GM23338 (cell line): Measurements from ENCODE around the gene PDCD7. TPM values are rescaled to one million over a fixed set of nuclear protein-coding genes. Genes with fewer than 3 reads are reported as not detected.

Experiments used
- ATAC-seq: fragments of 200-7000 bp; cut with Tn5 transposase; 3 replicates; pipeline ENCODE4 v1.9.1; 2020
- DNase-seq: peaks from one replicate; pipeline ENCODE4 v3.0.0-alpha.2; 2015; ENCODE audit warnings: low spot score
- H2AFZ ChIP-seq: fragments of 200-600 bp; sonication (generic); 2 replicates; pipeline ENCODE4 v1.8.0; 2016; ENCODE audit warnings: antibody characterized with exemption, mild to moderate bottlenecking, moderate library complexity
- H3F3A ChIP-seq: fragments of 200-600 bp; sonication (generic); replicated peaks from 2 replicates; pipeline ENCODE4 v1.8.0; 2017; ENCODE audit warnings: antibody characterized with exemption, mixed run types, low read depth
- H3K27ac ChIP-seq: fragments of 200-600 bp; sonication (generic); 2 replicates; pipeline ENCODE4 v1.6.1; 2016; ENCODE audit warnings: low read depth
- H3K27me3 ChIP-seq: fragments of 200-600 bp; sonication (generic); 2 replicates; pipeline ENCODE4 v1.8.0; 2016; ENCODE audit warnings: mild to moderate bottlenecking, mixed run types, moderate library complexity; ENCODE audit not compliant: insufficient read depth
- H3K36me3 ChIP-seq: fragments of 200-600 bp; sonication (generic); 2 replicates; pipeline ENCODE4 v1.8.0; 2016; ENCODE audit warnings: mild to moderate bottlenecking; ENCODE audit not compliant: insufficient read depth
- H3K4me1 ChIP-seq: fragments of 200-600 bp; sonication (generic); 2 replicates; pipeline ENCODE4 v1.8.0; 2016; ENCODE audit warnings: mild to moderate bottlenecking, moderate library complexity; ENCODE audit not compliant: insufficient read depth
- H3K4me2 ChIP-seq: fragments of 200-600 bp; sonication (generic); 2 replicates; pipeline ENCODE4 v1.7.1; 2017; ENCODE audit warnings: mixed run types
- H3K4me3 ChIP-seq: fragments of 200-600 bp; sonication (generic); 2 replicates; pipeline ENCODE4 v1.6.1; 2016; ENCODE audit warnings: mixed run types
- H3K79me2 ChIP-seq: fragments of 200-600 bp; sonication (generic); replicated peaks from 2 replicates; pipeline ENCODE4 v1.8.0; 2017; ENCODE audit warnings: mild to moderate bottlenecking; ENCODE audit not compliant: insufficient read depth
- H3K9me2 ChIP-seq: fragments of 200-600 bp; sonication (generic); 2 replicates; pipeline ENCODE4 v1.8.0; 2017; ENCODE audit not compliant: insufficient read depth
- H4K20me1 ChIP-seq: fragments of 200-600 bp; sonication (generic); replicated peaks from 2 replicates; pipeline ENCODE4 v1.8.0; 2017; ENCODE audit warnings: mild to moderate bottlenecking; ENCODE audit not compliant: insufficient read depth
- H3K27ac Mint-ChIP-seq: 2 replicates; pipeline ENCODE4 v1.8.0; 2020; ENCODE audit warnings: inconsistent platforms, mild to moderate bottlenecking, moderate library complexity, mixed read lengths
- H3K27me3 Mint-ChIP-seq: 3 replicates; pipeline ENCODE4 v1.8.0; 2022; ENCODE audit warnings: low read depth, mild to moderate bottlenecking, moderate library complexity, mixed read lengths, inconsistent platforms; ENCODE audit not compliant: insufficient read depth, poor library complexity
- H3K36me3 Mint-ChIP-seq: 3 replicates; pipeline ENCODE4 v1.8.0; 2021; ENCODE audit warnings: low read depth, mild to moderate bottlenecking, inconsistent platforms, moderate library complexity, mixed read lengths
- H3K4me1 Mint-ChIP-seq: 3 replicates; pipeline ENCODE4 v1.8.0; 2020; ENCODE audit warnings: mild to moderate bottlenecking, inconsistent platforms, mixed read lengths
- H3K4me3 Mint-ChIP-seq: 3 replicates; pipeline ENCODE4 v1.8.0; 2021; ENCODE audit warnings: moderate library complexity, mild to moderate bottlenecking, inconsistent platforms, mixed read lengths
- H3K9me3 Mint-ChIP-seq: 3 replicates; pipeline ENCODE4 v1.8.0; 2020; ENCODE audit warnings: moderate library complexity, mild to moderate bottlenecking, inconsistent platforms, mixed read lengths
- CREB1 ChIP-seq: fragments of 250-450 bp; sonication (Bioruptor Pico); IDR thresholded peaks from 2 replicates; pipeline ENCODE4 v1.5.0; 2020; ENCODE audit warnings: low read depth, mild to moderate bottlenecking, moderate library complexity
- CTCF ChIP-seq, 2 experiments: fragments of 200-600 bp in 1 of 2; sonication (generic) in 1 of 2; conservative IDR thresholded peaks; 2 replicates each; pipeline versions ENCODE4 v1.5.1 to v1.6.1; 2016 to 2017; ENCODE audit warnings: antibody characterized with exemption in 2 of 2, low read depth in 2 of 2, mild to moderate bottlenecking in 2 of 2, moderate library complexity in 1 of 2
- ETS1 ChIP-seq: IDR thresholded peaks from 2 replicates; pipeline ENCODE4 v1.6.1; 2016; ENCODE audit warnings: antibody characterized with exemption
- EZH2 ChIP-seq: fragments of 200-600 bp; sonication (generic); IDR thresholded peaks from one replicate; pipeline ENCODE4 v1.8.0; 2017; ENCODE audit warnings: antibody characterized with exemption, mild to moderate bottlenecking, low read depth; ENCODE audit not compliant: unreplicated experiment
- JUNB ChIP-seq: IDR thresholded peaks from one replicate; pipeline ENCODE4 v1.6.1; 2016; ENCODE audit warnings: antibody characterized with exemption; ENCODE audit not compliant: unreplicated experiment
- STAT1 ChIP-seq: IDR thresholded peaks from one replicate; pipeline ENCODE4 v1.6.1; 2016; ENCODE audit warnings: antibody characterized with exemption; ENCODE audit not compliant: unreplicated experiment
- polyA plus RNA-seq: library from polyadenylated mRNA; unstranded; fragments of >200 nt; fragmentation: Nextera tagmentation; extraction: Ambion mirVana; gene quantifications from 2 replicates; pipeline ENCODE4 v1.2.1, GENCODE V29; 2016
- total RNA-seq: library from RNA; depleted of rRNA; stranded (reverse); fragments of >200 nt; shearing (Covaris generic); gene quantifications from 2 replicates; pipeline ENCODE4 v1.2.3, GENCODE V29; 2014

The PDCD7 gene
- total and polyA plus RNA-seq, 2 experiments from 2014 or later: 16.8 to 21.2 TPM

GRCh38 chr15:65115542-65115941, 18.1 kb downstream of the PDCD7 start:
- peaks cover 18% of the 10 kb centered on the region; the same call in 1 of the 2 replicates for H3K36me3 ChIP-seq
- ATAC-seq: no peak
- no peaks in the 10 kb centered on the region for H3K9me3 Mint-ChIP-seq
- H3K9me2 ChIP-seq: no peaks in the 10 kb centered on the region
- H3K4me2 ChIP-seq: no peak overlapping the region
- no peaks in the 10 kb centered on the region for H3K27me3 Mint-ChIP-seq
- H3F3A ChIP-seq: 0 out of 2 replicates have a peak, but pooled peaks cover 3% of the 10 kb centered on the region
- H3K79me2 ChIP-seq: no peaks in the 10 kb centered on the region
- no peak overlapping the region for H2AFZ ChIP-seq
- H3K4me1 ChIP-seq: no peaks in the 10 kb centered on the region
- H3K27me3 ChIP-seq: no peaks in the 10 kb centered on the region
- no peak overlapping the region for H3K4me3 Mint-ChIP-seq
- H3K4me1 Mint-ChIP-seq: no peaks in the 10 kb centered on the region
- no peak overlapping the region for H3K27ac Mint-ChIP-seq
- no peak overlapping the region for H3K27ac ChIP-seq
- no peaks in the 10 kb centered on the region; the same call in 1 of the 2 replicates for H4K20me1 ChIP-seq
- no peak for TF ChIP-seq STAT1
- DNase-seq: no peak
- peaks cover 22% of the 10 kb centered on the region for H3K36me3 Mint-ChIP-seq
- H3K4me3 ChIP-seq: no peak overlapping the region

GRCh38 chr15:65115086-65115485, 18.5 kb downstream of the PDCD7 start, which contains the start of gene UBAP1L:
UBAP1L (minus strand) TSS chr15:65115200; CDS start chr15:65106215, 8,985 bp downstream.
- H3K79me2 ChIP-seq: no peaks in the 10 kb centered on the region
- H3K27me3 ChIP-seq: no peaks in the 10 kb centered on the region
- H3K4me3 ChIP-seq: no peak within 1 kb of the TSS
- Mint-ChIP-seq H3K9me3 (no peaks in the 10 kb centered on the region), H3K36me3 (peaks cover 22% of the 10 kb centered on the region), H3K4me1 (no peaks in the 10 kb centered on the region), H3K27me3 (no peaks in the 10 kb centered on the region), H3K27ac (no peak within 1 kb of the TSS), H3K4me3 (no peak within 1 kb of the TSS)
- no peak for TF ChIP-seq ETS1
- TF ChIP-seq CREB1 (CRISPR knock-in tag): no peak
- TF ChIP-seq JUNB: no peak
- H4K20me1 ChIP-seq: no peaks in the 10 kb centered on the region; the same call in 1 of the 2 replicates
- H3K36me3 ChIP-seq: peaks cover 18% of the 10 kb centered on the region; the same call in 1 of the 2 replicates
- no peak within 1 kb of the TSS for H3K4me2 ChIP-seq
- no peak within 1 kb of the TSS for H2AFZ ChIP-seq
- DNase-seq (no peak), ATAC-seq (no peak)
- no peaks in the 10 kb centered on the region for H3K9me2 ChIP-seq
- H3K27ac ChIP-seq: no peak within 1 kb of the TSS
- H3K4me1 ChIP-seq: no peaks in the 10 kb centered on the region
- 0 out of 2 replicates have a peak, but pooled peaks cover 3% of the 10 kb centered on the region for H3F3A ChIP-seq

- Histone ChIP-seq H3K36me3 (no peaks in the 10 kb centered on the region), H3K9me2 (no peaks in the 10 kb centered on the region), H4K20me1 (no peaks in the 10 kb centered on the region), H3K79me2 (no peaks in the 10 kb centered on the region), H2AFZ (no peak overlapping the region), H3K27me3 (no peaks in the 10 kb centered on the region), H3K4me1 (no peaks in the 10 kb centered on the region), H3F3A (0 out of 2 replicates have a peak, but pooled peaks cover 3% of the 10 kb centered on the region), H3K4me3 (no peak overlapping the region), H3K27ac (no peak overlapping the region), H3K4me2 (no peak overlapping the region)
- Mint-ChIP-seq H3K9me3 (no peaks in the 10 kb centered on the region), H3K36me3 (no peaks in the 10 kb centered on the region; the same call in 1 of the 3 replicates), H3K4me3 (no peak overlapping the region), H3K27ac (no peak overlapping the region), H3K4me1 (no peaks in the 10 kb centered on the region), H3K27me3 (no peaks in the 10 kb centered on the region)
- peak; percentile 56 for ATAC-seq
- no peak for DNase-seq
- TF ChIP-seq EZH2 (no peak), CTCF (conservative IDR thresholded peaks at IDR 0.05; ENCODE audit: low read depth in 2 of 2) (peak in 1 of 2 experiments; percentile 34; a peak in 1 of 4 replicates)
These were observed 22.8 kb downstream of the PDCD7 start for GRCh38 chr15:65110676-65111292.
